ENCODE data around the gene PCYT2. TPM values are rescaled to one million over a fixed set of nuclear protein-coding genes. Genes with fewer than 3 reads are reported as not detected.

Gene PCYT2
- total RNA-seq, 1 donor from 2014 or later: 26.8 TPM

GRCh38 chr17:81885454-81885853 is 25.7 kb downstream of the PCYT2 start:
- H3K4me3 Mint-ChIP-seq (ENCODE audit: unreplicated experiment): peak overlapping the region; percentile 59
- H3K27ac Mint-ChIP-seq (ENCODE audit: unreplicated experiment): peak overlapping the region; percentile 36
- H3K27me3 Mint-ChIP-seq (ENCODE audit: unreplicated experiment): peaks cover 12% of the 10 kb centered on the region
- H3K9me3 Mint-ChIP-seq (ENCODE audit: unreplicated experiment): no peaks in the 10 kb centered on the region
- no peak for TF ChIP-seq CTCF (IDR thresholded peaks at IDR 0.05; ENCODE audit: unreplicated experiment)
- DNase-seq (ENCODE audit: low spot score): no peak
- peaks cover 11% of the 10 kb centered on the region for H3K4me1 Mint-ChIP-seq (ENCODE audit: unreplicated experiment)
- peaks cover 38% of the 10 kb centered on the region for H3K36me3 Mint-ChIP-seq (ENCODE audit: low read depth, unreplicated experiment)

GRCh38 chr17:81884968-81885367 is 26.2 kb downstream of the PCYT2 start:
- no peak for TF ChIP-seq CTCF (IDR thresholded peaks at IDR 0.05; ENCODE audit: unreplicated experiment)
- peaks cover 33% of the 10 kb centered on the region for H3K36me3 Mint-ChIP-seq (ENCODE audit: low read depth, unreplicated experiment)
- H3K9me3 Mint-ChIP-seq (ENCODE audit: unreplicated experiment): no peaks in the 10 kb centered on the region

GRCh38 chr17:81884520-81884919 is 26.7 kb downstream of the PCYT2 start:
- Mint-ChIP-seq H3K4me1 (ENCODE audit: unreplicated experiment) (peaks cover 6% of the 10 kb centered on the region), H3K36me3 (ENCODE audit: low read depth, unreplicated experiment) (peaks cover 32% of the 10 kb centered on the region), H3K27me3 (ENCODE audit: unreplicated experiment) (peaks cover 6% of the 10 kb centered on the region), H3K9me3 (ENCODE audit: unreplicated experiment) (no peaks in the 10 kb centered on the region), H3K27ac (ENCODE audit: unreplicated experiment) (peak overlapping the region; percentile 18), H3K4me3 (ENCODE audit: unreplicated experiment) (no peak overlapping the region)
- no peak for DNase-seq (ENCODE audit: low spot score)
- no peak for TF ChIP-seq CTCF (IDR thresholded peaks at IDR 0.05; ENCODE audit: unreplicated experiment)

More at GRCh38 chr17:81884968-81885367, 26.2 kb downstream of the PCYT2 start:
- DNase-seq (ENCODE audit: low spot score): no peak
- Mint-ChIP-seq H3K4me1 (ENCODE audit: unreplicated experiment) (peaks cover 7% of the 10 kb centered on the region), H3K27ac (ENCODE audit: unreplicated experiment) (peak overlapping the region; percentile 36), H3K27me3 (ENCODE audit: unreplicated experiment) (peaks cover 7% of the 10 kb centered on the region), H3K4me3 (ENCODE audit: unreplicated experiment) (peak overlapping the region; percentile 59)

GRCh38 chr17:81879121-81879520 is 32.1 kb downstream of the PCYT2 start:
- H3K36me3 Mint-ChIP-seq (ENCODE audit: low read depth, unreplicated experiment): peaks cover 6% of the 10 kb centered on the region
- H3K9me3 Mint-ChIP-seq (ENCODE audit: unreplicated experiment): no peaks in the 10 kb centered on the region
- H3K27ac Mint-ChIP-seq (ENCODE audit: unreplicated experiment): peak overlapping the region; percentile 43
- TF ChIP-seq CTCF (IDR thresholded peaks at IDR 0.05; ENCODE audit: unreplicated experiment): no peak
- H3K27me3 Mint-ChIP-seq (ENCODE audit: unreplicated experiment): peaks cover 1% of the 10 kb centered on the region
- DNase-seq (ENCODE audit: low spot score): no peak
- H3K4me3 Mint-ChIP-seq (ENCODE audit: unreplicated experiment): no peak overlapping the region
- H3K4me1 Mint-ChIP-seq (ENCODE audit: unreplicated experiment): no peaks in the 10 kb centered on the region

- peaks cover 4% of the 10 kb centered on the region for H3K36me3 Mint-ChIP-seq (ENCODE audit: low read depth, unreplicated experiment)
- no peak overlapping the region for H3K27ac Mint-ChIP-seq (ENCODE audit: unreplicated experiment)
- H3K4me1 Mint-ChIP-seq (ENCODE audit: unreplicated experiment): no peaks in the 10 kb centered on the region
- TF ChIP-seq CTCF (IDR thresholded peaks at IDR 0.05; ENCODE audit: unreplicated experiment): no peak
- no peak overlapping the region for H3K4me3 Mint-ChIP-seq (ENCODE audit: unreplicated experiment)
- H3K9me3 Mint-ChIP-seq (ENCODE audit: unreplicated experiment): no peaks in the 10 kb centered on the region
- H3K27me3 Mint-ChIP-seq (ENCODE audit: unreplicated experiment): peaks cover 1% of the 10 kb centered on the region
- DNase-seq (ENCODE audit: low spot score): no peak
Measured at GRCh38 chr17:81878294-81878693, 32.9 kb downstream of the PCYT2 start.

Data from endothelial cell (in vitro differentiated cells).